Measurements from ENCODE around the gene TCF25.
"Not testable (repeated sequence)": the region's sequence is repeated elsewhere in the genome, so short reads cannot be mapped to it uniquely, and the experiment has no call there.

Gene TCF25

DNA sequence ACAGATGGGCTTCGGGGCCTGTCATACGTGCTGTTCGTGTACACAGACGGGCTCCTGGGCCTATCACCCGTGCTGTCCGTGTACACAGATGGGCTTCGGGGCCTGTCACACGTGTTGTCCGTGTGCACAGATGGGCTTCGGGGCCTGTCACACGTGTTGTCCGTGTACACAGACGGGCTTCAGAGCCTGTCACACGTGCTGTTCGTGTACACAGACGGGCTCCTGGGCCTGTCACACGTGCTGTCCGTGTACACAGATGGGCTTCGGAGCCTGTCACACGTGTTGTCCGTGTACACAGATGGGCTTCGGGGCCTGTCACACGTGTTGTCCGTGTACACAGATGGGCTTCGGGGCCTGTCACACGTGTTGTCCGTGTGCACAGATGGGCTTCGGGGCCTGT lies 5.7 kb downstream of the TCF25 start:
- DNase-seq (ENCODE audit: low read depth in 2 of 2), result not testable (repeated sequence)

DNA sequence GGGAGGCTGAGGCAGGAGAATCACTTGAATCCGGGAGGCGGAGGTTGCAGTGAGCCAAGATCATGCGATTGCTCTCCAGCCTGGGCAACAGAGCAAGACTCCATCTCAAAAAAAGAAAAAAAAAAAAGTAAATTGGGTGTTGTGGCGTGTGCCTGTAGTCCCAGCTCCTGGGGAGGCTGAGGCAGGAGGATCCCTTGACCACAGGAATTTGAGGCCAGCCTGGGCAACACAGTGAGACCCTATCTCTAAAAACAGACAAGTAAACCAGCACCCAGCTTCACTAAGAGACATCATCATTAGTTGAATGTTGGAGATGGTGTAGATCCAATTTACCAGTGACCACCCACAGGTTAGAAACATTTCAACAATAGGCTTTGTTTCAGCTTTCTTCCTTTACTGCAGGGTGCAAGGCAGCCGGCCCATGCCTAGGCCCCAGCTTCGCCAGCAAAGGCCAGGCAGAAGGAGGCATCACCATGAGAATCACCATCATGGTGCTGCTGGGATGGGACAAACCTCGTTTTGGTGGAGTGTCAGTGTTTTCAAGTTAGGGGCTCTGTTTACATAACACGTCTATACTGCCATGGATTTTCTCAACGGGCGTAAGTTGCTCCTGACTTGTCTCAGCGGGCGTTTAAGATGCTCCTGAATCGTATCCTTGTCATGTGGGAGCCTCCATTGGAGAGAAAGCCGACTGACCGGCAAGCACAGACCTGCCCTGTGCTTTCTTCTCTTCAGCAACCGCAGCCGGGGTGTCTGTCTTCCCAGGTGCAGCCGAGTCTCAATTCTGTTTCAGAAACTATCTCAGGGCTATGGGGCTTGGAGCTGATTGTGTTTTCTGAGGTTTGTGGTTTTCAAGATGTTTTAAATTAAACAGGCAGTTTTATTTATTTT lies 7.3 kb downstream of the TCF25 start:
- no peak for DNase-seq (ENCODE audit: low read depth in 2 of 2)

- DNase-seq (ENCODE audit: low read depth in 2 of 2), result no peak
Measured at GRCh38 chr16:89881368-89881730, 8.0 kb downstream of the TCF25 start.

DNA sequence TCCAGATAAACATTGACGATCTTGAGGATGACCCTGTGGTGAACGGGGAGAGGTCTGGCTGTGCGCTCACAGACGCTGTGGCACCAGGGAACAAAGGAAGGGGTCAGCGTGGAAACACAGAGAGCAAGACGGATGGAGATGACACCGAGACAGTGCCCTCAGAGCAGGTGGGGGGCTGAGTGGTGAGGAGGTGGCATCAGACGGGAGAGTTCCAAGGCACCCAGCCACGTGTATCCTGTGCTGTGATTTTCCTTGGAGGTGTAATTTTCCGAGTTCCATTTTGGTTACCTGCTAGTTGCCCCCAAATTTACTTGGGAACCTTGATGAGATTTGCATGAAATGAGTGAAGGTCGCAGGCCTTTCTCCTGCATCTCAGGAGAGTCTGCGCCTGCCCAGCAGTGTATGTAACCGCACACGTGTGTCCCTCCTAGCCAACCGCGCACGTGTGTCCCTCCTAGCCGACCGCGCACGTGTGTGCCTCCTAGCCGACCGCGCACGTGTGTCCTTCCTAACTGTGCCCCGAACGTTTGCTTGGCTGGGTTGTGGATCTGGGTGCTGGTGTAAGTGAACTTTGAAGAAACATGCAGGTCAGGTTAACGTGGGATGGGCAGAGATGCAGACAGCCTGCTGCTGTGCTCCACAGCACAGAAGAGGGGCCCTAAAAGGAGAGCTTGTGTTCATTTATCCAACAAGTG lies 10.1 kb downstream of the TCF25 start:
- no peak for DNase-seq (ENCODE audit: low read depth in 2 of 2)

GRCh38 chr16:89884041-89884421 lies 10.6 kb downstream of the TCF25 start:
- no peak for DNase-seq (ENCODE audit: low read depth in 2 of 2)

GRCh38 chr16:89887243-89887642 lies 13.9 kb downstream of the TCF25 start:
- no peak for DNase-seq (ENCODE audit: low read depth in 2 of 2)

GRCh38 chr16:89890200-89890599 lies 16.8 kb downstream of the TCF25 start:
- DNase-seq (ENCODE audit: low read depth in 2 of 2), result no peak

DNA sequence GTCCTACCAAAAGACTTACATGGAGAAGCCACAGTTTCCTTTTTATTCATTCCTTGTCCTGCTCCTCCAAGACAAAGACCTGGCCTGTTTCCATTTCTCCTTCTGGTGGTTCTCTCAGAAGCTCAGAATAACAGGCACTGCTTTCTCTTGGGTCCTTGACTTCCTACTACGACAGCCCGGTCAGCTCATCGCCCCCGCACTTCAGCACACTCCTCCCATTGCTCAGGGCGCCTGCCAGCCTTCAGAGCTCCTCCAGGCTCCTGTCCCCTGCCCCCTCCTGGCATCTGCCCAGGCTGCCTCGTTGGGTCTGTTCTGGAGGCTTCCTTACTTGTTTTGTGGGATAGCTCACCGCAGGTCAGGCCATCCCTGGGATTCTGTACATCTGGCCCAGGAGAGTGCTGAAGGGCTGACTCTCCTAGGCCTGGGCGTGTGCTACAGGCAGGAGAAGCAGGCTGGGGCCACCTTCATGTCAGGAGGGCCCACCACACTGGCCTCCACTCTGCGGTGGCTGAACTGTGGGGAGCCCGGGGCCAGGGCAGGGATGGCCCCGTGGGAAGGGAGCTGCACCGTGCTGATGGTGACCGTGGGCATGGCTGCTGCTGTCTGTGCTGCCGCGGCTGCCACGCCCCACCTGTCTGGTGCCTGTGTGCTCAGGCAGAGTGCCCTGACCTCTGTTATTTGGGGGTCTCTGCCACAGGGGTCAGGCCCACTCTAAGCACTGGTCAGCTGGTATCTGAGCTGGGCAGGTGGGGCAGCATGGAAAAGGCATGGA lies 17.7 kb downstream of the TCF25 start:
- no peak for DNase-seq (ENCODE audit: low read depth in 2 of 2)

DNA sequence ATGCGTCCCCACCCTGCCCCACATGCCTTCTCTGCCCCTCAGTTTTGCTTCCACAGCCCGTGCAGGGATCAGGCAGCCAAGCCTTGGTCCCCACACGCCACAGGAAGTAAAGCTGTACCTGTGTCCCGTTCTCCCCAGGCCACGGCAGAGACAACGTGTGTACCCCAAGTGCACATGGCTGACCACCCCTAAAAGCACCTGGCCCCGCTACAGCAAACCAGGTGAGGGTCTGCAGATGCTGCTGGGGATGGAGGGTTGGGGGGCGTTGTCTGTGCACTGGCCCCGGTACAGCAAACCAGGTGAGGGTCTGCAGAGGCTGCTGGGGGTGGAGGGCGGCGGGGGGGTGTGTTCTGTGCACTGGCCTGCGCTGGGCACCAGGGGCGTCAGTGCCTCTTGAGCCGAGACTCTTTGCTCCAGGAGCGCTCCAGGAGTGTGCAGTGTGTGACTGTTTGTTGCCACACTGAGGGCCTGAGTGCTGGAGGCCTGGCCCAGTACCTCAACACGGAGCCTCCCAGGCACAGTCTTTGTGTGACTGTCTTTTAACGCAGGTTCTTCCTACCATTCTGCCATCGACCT lies 18.8 kb downstream of the TCF25 start:
- no peak for DNase-seq (ENCODE audit: low read depth in 2 of 2)

- no peak for DNase-seq (ENCODE audit: low read depth in 2 of 2)
Measured at GRCh38 chr16:89892635-89893034, 19.2 kb downstream of the TCF25 start.

DNA sequence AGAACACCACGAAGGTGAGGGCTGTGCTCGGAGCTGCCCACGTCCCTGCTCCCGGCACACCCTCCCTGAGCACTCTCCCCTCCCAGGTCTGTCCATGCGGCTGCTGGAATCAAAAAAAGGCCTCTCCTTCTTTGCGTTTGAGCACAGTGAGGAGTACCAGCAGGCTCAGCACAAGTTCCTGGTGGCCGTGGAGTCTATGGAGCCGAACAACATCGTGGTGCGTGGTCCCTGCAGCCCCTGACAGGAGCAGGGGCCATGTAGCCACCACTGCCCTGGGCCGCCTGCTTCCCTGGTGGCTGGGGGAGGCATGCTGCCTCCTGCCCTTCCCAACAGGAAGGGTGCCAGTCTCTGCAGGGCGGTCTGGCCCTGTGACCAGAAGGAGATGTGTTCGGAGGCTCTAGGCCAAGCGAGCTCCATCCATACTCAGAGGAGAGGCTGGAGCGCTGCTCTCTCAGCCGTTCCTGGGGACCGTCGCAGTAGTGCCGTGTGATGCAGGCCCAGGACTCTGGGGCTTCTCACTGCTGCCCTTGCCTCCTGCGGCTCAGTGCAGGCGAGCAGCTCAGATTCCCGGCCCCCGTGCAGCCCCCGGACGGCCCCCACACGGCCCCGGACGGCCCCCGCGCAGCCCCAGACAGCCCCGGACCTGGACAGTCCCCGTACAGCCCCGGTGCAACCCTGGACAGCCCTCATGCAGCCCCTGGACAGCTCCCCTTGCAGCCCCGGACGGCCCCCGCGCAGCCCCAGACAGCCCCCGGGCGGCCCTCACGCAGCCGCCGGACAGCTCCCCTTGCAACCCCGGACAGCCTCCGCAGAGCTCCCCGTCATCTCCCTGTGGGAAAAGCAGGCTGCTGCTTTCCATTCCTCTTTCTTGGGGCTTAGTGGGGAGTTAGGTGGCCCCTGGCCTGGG lies 20.5 kb downstream of the TCF25 start:
- DNase-seq (ENCODE audit: low read depth in 2 of 2), result no peak

GRCh38 chr16:89895482-89896250 lies 22.3 kb downstream of the TCF25 start:
- DNase-seq (ENCODE audit: low read depth in 2 of 2), result no peak

GRCh38 chr16:89897204-89897603 lies 23.8 kb downstream of the TCF25 start:
- DNase-seq (ENCODE audit: low read depth in 2 of 2), result no peak

DNA sequence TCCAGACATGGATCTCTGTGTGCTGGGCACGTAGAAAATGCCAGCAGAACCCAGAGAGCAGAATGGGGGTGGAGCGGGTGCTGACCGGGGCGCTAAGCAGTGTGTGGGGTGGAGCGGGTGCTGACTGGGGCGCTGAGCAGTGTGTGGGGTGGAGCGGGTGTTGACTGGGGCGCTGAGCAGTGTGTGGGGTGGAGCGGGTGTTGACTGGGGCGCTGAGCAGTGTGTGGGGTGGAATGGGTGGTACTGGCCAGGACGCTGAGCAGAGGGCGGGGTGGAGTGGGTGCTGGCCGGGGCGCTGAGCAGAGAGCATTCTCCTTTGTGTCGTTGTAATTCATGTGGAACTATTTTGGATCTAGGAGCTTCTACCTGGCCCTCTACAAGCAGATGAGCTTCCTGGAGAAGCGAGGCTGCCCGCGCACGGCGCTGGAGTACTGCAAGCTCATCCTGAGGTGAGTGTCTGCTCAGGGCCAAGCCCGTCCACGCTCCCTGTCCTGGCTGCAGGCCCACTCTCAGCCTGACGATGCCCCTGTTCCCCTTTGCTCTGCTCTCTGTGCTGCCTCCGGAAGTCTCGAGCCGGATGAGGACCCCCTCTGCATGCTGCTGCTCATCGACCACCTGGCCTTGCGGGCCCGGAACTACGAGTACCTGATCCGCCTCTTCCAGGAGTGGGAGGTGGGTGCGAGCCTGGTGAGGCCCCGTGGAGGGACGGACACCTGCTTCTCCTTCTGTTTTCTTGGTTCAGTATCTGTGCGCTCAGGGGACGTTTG lies 25.0 kb downstream of the TCF25 start:
- no peak for DNase-seq (ENCODE audit: low read depth in 2 of 2)

- no peak for DNase-seq (ENCODE audit: low read depth in 2 of 2)
Measured at GRCh38 chr16:89899879-89900481, 26.6 kb downstream of the TCF25 start.

- DNase-seq (ENCODE audit: low read depth in 2 of 2), result no peak
Measured at GRCh38 chr16:89900885-89901284, 27.5 kb downstream of the TCF25 start.

DNA sequence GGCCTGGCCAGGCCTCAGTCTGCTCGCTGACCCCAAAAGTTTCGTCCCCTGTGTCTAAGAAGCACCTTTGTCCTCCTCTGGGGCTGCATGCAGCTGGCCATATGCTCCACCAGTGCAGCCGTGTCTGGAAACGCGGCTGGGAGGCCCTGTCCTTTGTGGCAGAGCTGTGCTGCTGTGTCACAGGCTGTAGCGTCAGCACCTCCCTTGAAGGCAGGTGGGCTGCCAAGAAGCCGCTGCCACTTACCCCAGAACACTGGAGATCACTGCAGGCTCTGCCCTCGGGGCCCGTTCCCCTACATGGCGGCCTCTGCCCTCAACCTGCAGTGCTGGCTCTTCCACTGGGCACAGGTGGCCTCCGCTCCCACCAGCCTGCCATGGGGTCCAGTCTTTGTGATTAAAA lies 29.6 kb downstream of the TCF25 start:
- DNase-seq (ENCODE audit: low read depth in 2 of 2), result no peak

- no peak for DNase-seq (ENCODE audit: low read depth in 2 of 2)
Measured at GRCh38 chr16:89903908-89904515, 30.6 kb downstream of the TCF25 start.
